Measurements from ENCODE around the gene RRAGD.
"Not testable (repeated sequence)": the region's sequence is repeated elsewhere in the genome, so short reads cannot be mapped to it uniquely, and the experiment has no call there.

RRAGD gene

DNA sequence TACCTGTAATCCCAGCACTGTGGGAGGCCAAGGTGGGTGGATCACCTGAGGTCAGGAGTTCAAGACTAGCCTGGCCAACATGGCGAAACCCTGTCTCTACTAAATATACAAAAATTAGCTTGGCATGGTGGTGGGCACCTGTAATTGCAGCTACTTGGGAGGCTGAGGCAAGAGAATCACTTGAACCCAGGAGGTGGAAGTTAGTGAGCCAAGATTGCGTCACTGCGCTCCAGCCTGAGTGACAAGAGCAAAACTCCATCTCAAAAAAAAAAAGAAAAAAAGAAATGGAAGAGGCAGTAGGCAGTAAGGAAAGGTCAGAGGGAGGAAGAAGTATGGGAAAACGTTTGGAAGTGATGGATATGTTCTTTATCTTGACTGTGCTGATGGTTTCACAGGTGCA is 14.2 kb downstream of the RRAGD start:
- not testable (repeated sequence) for H3K27me3 ChIP-seq (ENCODE audit: control insufficient read depth in 1 of 2, insufficient read depth in 2 of 2, low read length in 2 of 2); H3K9ac ChIP-seq (ENCODE audit: low read length in 2 of 2); H3K4me3 ChIP-seq (ENCODE audit: low read length in 2 of 2); H3K27ac ChIP-seq (ENCODE audit: low read length); H3K9me3 ChIP-seq (ENCODE audit: control insufficient read depth in 2 of 2, low read length in 2 of 2); H3K4me1 ChIP-seq (ENCODE audit: control insufficient read depth, insufficient read depth, low read length); H3K36me3 ChIP-seq (ENCODE audit: control insufficient read depth in 2 of 2, insufficient read depth in 2 of 2, low read length in 2 of 2)

DNA sequence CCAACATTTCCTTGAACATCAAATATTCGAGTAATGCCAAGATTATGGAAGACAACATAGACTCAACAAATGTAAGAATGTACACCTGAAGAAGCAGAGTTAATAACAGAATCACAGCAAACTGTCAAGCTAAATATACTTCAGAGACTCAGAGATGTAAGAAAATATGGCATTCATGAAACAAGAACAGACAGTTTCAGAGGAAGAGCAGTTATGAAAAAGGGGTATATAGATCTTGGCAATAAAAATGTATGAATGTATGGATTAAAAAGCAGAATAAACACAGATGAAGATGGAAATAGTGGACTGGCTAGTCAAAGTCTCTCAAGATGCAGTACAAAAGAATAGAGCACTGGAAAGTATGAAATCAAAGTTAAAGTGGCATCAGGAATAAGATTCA is 18.4 kb downstream of the RRAGD start:
- Histone ChIP-seq H3K4me1 (ENCODE audit: control insufficient read depth, insufficient read depth, low read length) (no peaks in the 10 kb centered on the region), H3K9ac (ENCODE audit: low read length in 2 of 2) (no peak overlapping the region), H3K36me3 (ENCODE audit: control insufficient read depth in 2 of 2, insufficient read depth in 2 of 2, low read length in 2 of 2) (no peaks in the 10 kb centered on the region), H3K27ac (ENCODE audit: low read length) (no peak overlapping the region), H3K4me3 (ENCODE audit: low read length in 2 of 2) (no peak overlapping the region), H3K27me3 (ENCODE audit: control insufficient read depth in 1 of 2, insufficient read depth in 2 of 2, low read length in 2 of 2) (no peaks in the 10 kb centered on the region), H3K9me3 (ENCODE audit: control insufficient read depth in 2 of 2, low read length in 2 of 2) (peaks cover 0 to 3% of the 10 kb centered on the region in 2 donors)

DNA sequence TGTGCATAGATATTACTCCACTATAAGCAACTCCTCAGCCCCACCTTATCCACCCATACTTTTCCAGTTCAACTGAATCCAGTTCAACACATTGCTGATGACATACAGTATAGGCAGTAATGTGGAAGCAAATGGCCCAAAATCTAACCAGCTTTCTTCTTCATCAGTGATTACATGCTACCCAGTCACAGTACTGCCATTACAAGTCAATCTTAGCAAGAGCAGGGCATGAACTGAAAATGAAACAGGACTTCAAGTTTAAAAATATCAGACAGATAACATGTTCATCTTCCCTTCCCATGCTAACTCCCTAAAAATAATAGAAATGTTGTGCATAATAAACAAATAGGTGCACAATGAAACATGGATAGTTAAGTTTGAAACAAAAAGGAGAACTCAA is 19.2 kb downstream of the RRAGD start:
- peaks cover 0 to 3% of the 10 kb centered on the region in 2 donors for H3K9me3 ChIP-seq (ENCODE audit: control insufficient read depth in 2 of 2, low read length in 2 of 2)
- no peak overlapping the region for H3K9ac ChIP-seq (ENCODE audit: low read length in 2 of 2)
- H3K36me3 ChIP-seq (ENCODE audit: control insufficient read depth in 2 of 2, insufficient read depth in 2 of 2, low read length in 2 of 2): no peaks in the 10 kb centered on the region
- H3K27me3 ChIP-seq (ENCODE audit: control insufficient read depth in 1 of 2, insufficient read depth in 2 of 2, low read length in 2 of 2): no peaks in the 10 kb centered on the region
- no peak overlapping the region for H3K4me3 ChIP-seq (ENCODE audit: low read length in 2 of 2)
- no peak overlapping the region for H3K27ac ChIP-seq (ENCODE audit: low read length)
- no peaks in the 10 kb centered on the region for H3K4me1 ChIP-seq (ENCODE audit: control insufficient read depth, insufficient read depth, low read length)

DNA sequence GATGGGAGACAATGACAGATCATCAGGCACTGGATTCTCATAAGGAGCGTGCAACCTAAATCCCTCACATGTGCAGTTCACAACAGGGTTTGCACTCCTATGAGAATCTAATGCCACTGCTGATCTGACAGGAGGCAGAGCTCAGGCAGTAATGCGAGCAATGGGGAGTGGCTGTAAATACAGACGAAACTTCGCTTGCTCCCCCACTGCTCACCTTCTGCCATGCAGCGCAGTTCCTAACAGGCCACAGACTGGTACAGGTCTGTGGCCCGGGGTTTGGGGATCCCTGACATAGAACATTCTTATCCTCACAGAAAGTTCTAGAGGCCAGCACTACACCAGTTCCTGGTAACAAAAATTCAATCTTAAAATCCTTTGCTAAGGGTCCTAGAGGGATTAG is 23.2 kb downstream of the RRAGD start:
- H3K9ac ChIP-seq (ENCODE audit: low read length in 2 of 2): no peak overlapping the region
- peaks cover 0 to 3% of the 10 kb centered on the region in 2 donors for H3K36me3 ChIP-seq (ENCODE audit: control insufficient read depth in 2 of 2, insufficient read depth in 2 of 2, low read length in 2 of 2)
- no peaks in the 10 kb centered on the region for H3K4me1 ChIP-seq (ENCODE audit: control insufficient read depth, insufficient read depth, low read length)
- H3K4me3 ChIP-seq (ENCODE audit: low read length in 2 of 2): no peak overlapping the region
- H3K27ac ChIP-seq (ENCODE audit: low read length): no peak overlapping the region
- H3K27me3 ChIP-seq (ENCODE audit: control insufficient read depth in 1 of 2, insufficient read depth in 2 of 2, low read length in 2 of 2): no peaks in the 10 kb centered on the region
- H3K9me3 ChIP-seq (ENCODE audit: control insufficient read depth in 2 of 2, low read length in 2 of 2): peaks cover 0 to 3% of the 10 kb centered on the region in 2 donors

DNA sequence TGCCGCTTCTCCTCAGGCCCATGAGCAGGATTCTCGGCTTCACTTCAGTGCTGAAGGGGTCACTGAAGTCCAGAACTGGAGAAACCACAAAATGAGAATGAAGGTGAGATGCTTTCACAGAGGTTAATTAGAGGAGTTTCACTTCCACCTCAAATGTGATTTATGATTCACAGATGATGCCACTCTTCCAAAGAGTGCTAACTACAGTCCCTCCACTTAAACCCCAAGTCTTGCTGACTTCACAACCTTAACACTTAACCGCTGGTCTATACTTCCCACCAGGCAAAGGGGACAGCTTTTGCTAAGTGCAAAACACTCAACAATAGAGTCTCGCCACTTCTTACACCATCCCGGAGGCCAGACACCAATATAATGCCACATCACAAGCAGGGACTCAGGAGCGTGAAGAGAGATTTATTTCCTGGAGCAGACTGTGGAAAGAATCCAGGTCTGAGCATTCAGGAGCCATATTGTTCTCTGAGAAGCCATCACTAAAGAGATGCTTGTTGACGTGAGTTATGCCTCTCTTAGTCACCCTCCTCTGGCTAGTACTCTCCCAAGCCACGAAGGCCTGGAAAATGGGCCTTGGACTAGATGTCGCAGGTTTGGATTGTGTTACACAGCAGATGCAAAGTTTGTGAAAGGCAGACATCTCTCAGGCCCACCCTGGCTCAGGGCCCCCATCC is 24.4 kb downstream of the RRAGD start:
- Histone ChIP-seq H3K4me1 (ENCODE audit: control insufficient read depth, insufficient read depth, low read length) (no peaks in the 10 kb centered on the region), H3K9me3 (ENCODE audit: control insufficient read depth in 2 of 2, low read length in 2 of 2) (no peaks in the 10 kb centered on the region), H3K27ac (ENCODE audit: low read length) (no peak overlapping the region), H3K36me3 (ENCODE audit: control insufficient read depth in 2 of 2, insufficient read depth in 2 of 2, low read length in 2 of 2) (peaks cover 0 to 3% of the 10 kb centered on the region in 2 donors), H3K9ac (ENCODE audit: low read length in 2 of 2) (no peak overlapping the region), H3K27me3 (ENCODE audit: control insufficient read depth in 1 of 2, insufficient read depth in 2 of 2, low read length in 2 of 2) (no peaks in the 10 kb centered on the region), H3K4me3 (ENCODE audit: low read length in 2 of 2) (no peak overlapping the region)

DNA sequence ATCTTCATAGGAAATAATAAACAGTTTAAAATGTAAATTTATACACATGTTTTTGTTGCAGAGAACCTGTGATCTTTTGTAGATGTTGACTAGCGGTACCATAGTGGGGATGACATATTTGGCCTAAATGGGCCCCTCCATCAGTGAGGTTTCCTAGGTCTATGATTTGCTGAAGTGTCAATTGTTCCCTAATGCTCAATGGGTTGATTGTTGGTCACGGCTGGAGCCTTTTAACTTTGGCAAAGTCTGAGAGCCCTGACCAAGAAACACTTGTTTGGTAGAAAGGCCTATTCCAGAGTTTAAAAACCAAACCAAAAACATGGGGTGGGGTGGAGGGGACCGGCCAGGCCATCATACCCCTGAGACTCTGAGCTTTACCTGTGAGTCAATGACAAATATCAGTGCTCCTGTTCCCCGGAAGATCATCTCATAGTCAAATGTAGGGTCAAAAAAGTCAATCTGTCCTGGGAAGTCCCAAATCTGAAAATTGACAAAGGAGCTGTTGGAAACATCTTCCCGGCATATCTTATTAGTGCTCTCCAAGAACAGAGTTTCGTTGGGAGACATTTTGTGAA is 25.1 kb downstream of the RRAGD start:
- Histone ChIP-seq H3K27me3 (ENCODE audit: control insufficient read depth in 1 of 2, insufficient read depth in 2 of 2, low read length in 2 of 2) (no peaks in the 10 kb centered on the region), H3K4me3 (ENCODE audit: low read length in 2 of 2) (no peak overlapping the region), H3K9me3 (ENCODE audit: control insufficient read depth in 2 of 2, low read length in 2 of 2) (no peaks in the 10 kb centered on the region), H3K27ac (ENCODE audit: low read length) (no peak overlapping the region), H3K9ac (ENCODE audit: low read length in 2 of 2) (no peak overlapping the region), H3K4me1 (ENCODE audit: control insufficient read depth, insufficient read depth, low read length) (no peaks in the 10 kb centered on the region), H3K36me3 (ENCODE audit: control insufficient read depth in 2 of 2, insufficient read depth in 2 of 2, low read length in 2 of 2) (peaks cover 0 to 3% of the 10 kb centered on the region in 2 donors)

DNA sequence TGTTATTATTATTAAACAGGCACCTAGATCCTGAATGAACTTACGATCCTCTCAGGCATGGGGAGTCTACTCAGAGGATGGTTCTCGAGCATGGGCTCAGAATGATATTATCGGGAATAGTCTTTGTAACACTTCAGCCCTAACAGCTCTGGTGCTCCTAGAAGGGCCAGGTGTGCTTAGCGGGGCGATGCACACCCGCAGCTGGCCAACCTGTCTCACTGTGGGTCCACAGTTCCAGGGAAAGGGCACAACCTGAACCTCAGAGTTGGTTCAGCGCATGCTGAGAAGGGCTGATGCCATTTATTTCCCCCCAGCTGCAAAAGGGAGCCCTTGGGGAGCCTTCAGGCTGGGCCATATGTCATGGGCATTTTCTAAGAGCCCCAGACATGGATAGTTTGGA is 26.2 kb downstream of the RRAGD start:
- Histone ChIP-seq H3K36me3 (ENCODE audit: control insufficient read depth in 2 of 2, insufficient read depth in 2 of 2, low read length in 2 of 2) (peaks cover 0 to 3% of the 10 kb centered on the region in 2 donors), H3K4me3 (ENCODE audit: low read length in 2 of 2) (no peak overlapping the region), H3K27me3 (ENCODE audit: control insufficient read depth in 1 of 2, insufficient read depth in 2 of 2, low read length in 2 of 2) (no peaks in the 10 kb centered on the region), H3K27ac (ENCODE audit: low read length) (no peak overlapping the region), H3K9ac (ENCODE audit: low read length in 2 of 2) (no peak overlapping the region), H3K4me1 (ENCODE audit: control insufficient read depth, insufficient read depth, low read length) (no peaks in the 10 kb centered on the region), H3K9me3 (ENCODE audit: control insufficient read depth in 2 of 2, low read length in 2 of 2) (no peaks in the 10 kb centered on the region)

DNA sequence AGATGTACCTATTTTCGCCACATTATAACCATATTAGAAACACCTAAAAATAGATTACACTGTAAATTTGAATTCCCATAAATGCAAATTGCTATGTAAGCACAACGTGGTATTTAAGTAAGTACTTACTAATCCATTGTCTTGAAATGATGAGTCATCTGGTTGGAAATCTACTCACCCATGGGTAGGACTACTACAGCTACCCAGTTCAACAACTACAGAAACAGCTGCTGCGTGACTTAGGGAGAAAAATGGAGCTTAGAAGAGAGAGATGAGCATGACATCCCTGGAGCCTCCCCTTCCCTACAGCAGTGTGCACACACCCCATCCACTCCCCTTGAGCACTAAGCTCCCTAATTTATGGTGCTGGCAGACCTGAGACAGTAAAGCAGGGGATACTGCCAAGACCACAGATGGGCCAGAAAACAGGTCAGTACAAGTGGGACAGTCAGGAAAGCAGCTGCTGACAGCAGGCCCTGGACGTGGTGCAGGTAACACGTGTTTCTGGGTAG is 26.9 kb downstream of the RRAGD start:
- no peaks in the 10 kb centered on the region for H3K27me3 ChIP-seq (ENCODE audit: control insufficient read depth in 1 of 2, insufficient read depth in 2 of 2, low read length in 2 of 2)
- H3K36me3 ChIP-seq (ENCODE audit: control insufficient read depth in 2 of 2, insufficient read depth in 2 of 2, low read length in 2 of 2): peaks cover 0 to 3% of the 10 kb centered on the region in 2 donors
- H3K9me3 ChIP-seq (ENCODE audit: control insufficient read depth in 2 of 2, low read length in 2 of 2): no peaks in the 10 kb centered on the region
- H3K27ac ChIP-seq (ENCODE audit: low read length): no peak overlapping the region
- H3K4me3 ChIP-seq (ENCODE audit: low read length in 2 of 2): no peak overlapping the region
- H3K4me1 ChIP-seq (ENCODE audit: control insufficient read depth, insufficient read depth, low read length): no peaks in the 10 kb centered on the region
- H3K9ac ChIP-seq (ENCODE audit: low read length in 2 of 2): no peak overlapping the region

DNA sequence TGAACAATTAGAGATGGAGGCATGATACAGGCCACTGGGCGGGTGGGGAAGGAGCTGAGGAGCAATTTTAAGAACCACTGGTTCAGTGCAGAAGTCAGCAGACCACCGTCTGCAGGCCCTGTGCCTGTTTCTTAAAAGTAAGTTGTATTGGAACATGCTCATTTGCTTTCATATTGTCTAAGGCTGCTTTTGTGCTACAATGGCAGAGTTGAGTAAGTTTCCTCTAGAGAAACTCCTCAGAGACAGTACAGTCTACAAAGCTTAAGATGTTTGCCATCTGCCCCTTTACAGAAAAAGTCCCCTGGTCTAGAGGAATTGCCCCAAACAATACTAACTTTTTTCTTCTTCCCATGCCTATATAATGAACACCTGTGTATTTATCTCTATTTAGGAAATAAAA is 31.0 kb downstream of the RRAGD start:
- no peaks in the 10 kb centered on the region for H3K27me3 ChIP-seq (ENCODE audit: control insufficient read depth in 1 of 2, insufficient read depth in 2 of 2, low read length in 2 of 2)
- no peak overlapping the region for H3K27ac ChIP-seq (ENCODE audit: low read length)
- peaks cover 0 to under 1% of the 10 kb centered on the region in 2 donors for H3K36me3 ChIP-seq (ENCODE audit: control insufficient read depth in 2 of 2, insufficient read depth in 2 of 2, low read length in 2 of 2)
- no peaks in the 10 kb centered on the region for H3K9me3 ChIP-seq (ENCODE audit: control insufficient read depth in 2 of 2, low read length in 2 of 2)
- H3K4me3 ChIP-seq (ENCODE audit: low read length in 2 of 2): no peak overlapping the region
- H3K9ac ChIP-seq (ENCODE audit: low read length in 2 of 2): no peak overlapping the region
- no peaks in the 10 kb centered on the region for H3K4me1 ChIP-seq (ENCODE audit: control insufficient read depth, insufficient read depth, low read length)

DNA sequence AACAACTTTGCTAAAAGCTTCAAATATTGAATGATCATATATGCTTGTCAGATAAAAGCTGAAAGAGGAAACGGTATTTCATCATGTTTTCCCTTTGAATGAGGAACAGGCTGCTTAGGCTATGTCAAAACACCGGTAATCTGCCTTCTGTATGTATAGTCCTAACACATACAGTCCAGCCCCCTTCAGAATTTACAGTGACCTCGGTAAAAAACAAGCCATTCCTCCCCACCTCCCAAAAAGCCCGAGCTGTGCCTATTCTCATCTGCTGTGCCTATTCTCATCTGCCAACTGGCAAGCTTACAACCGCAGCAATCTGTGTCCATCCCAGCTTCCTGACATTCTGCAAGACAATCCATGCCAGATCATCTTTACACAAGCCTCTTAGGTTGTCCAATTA is 32.8 kb downstream of the RRAGD start:
- no peak overlapping the region for H3K9ac ChIP-seq (ENCODE audit: low read length in 2 of 2)
- H3K4me3 ChIP-seq (ENCODE audit: low read length in 2 of 2): no peak overlapping the region
- H3K27ac ChIP-seq (ENCODE audit: low read length): no peak overlapping the region
- no peaks in the 10 kb centered on the region for H3K9me3 ChIP-seq (ENCODE audit: control insufficient read depth in 2 of 2, low read length in 2 of 2)
- no peaks in the 10 kb centered on the region for H3K4me1 ChIP-seq (ENCODE audit: control insufficient read depth, insufficient read depth, low read length)
- H3K27me3 ChIP-seq (ENCODE audit: control insufficient read depth in 1 of 2, insufficient read depth in 2 of 2, low read length in 2 of 2): no peaks in the 10 kb centered on the region
- H3K36me3 ChIP-seq (ENCODE audit: control insufficient read depth in 2 of 2, insufficient read depth in 2 of 2, low read length in 2 of 2): no peaks in the 10 kb centered on the region

DNA sequence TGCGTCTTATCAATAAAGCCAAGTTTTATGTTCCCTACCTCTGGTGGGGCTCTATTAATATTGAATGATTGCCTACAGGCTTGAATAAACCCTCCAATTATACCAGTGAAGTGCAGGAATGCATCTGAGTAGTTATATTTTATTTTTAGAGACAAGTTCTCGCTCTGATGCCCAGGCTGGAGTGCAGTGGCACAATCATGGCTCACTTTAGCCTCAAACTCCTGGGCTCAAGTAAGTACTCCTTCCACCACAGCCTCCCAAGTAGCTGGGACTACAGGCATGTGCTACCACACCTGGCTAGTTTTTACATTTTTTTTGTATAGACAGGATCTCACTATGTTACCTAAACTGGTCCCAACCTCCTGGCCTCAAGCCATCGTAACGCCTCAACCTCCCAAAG is 33.4 kb downstream of the RRAGD start:
- no peaks in the 10 kb centered on the region for H3K27me3 ChIP-seq (ENCODE audit: control insufficient read depth in 1 of 2, insufficient read depth in 2 of 2, low read length in 2 of 2)
- no peaks in the 10 kb centered on the region for H3K4me1 ChIP-seq (ENCODE audit: control insufficient read depth, insufficient read depth, low read length)
- H3K9me3 ChIP-seq (ENCODE audit: control insufficient read depth in 2 of 2, low read length in 2 of 2): no peaks in the 10 kb centered on the region
- H3K27ac ChIP-seq (ENCODE audit: low read length): no peak overlapping the region
- H3K9ac ChIP-seq (ENCODE audit: low read length in 2 of 2): no peak overlapping the region
- H3K36me3 ChIP-seq (ENCODE audit: control insufficient read depth in 2 of 2, insufficient read depth in 2 of 2, low read length in 2 of 2): no peaks in the 10 kb centered on the region
- no peak overlapping the region for H3K4me3 ChIP-seq (ENCODE audit: low read length in 2 of 2)

Data from stomach smooth muscle (tissue), 2 donors.